HL-60 (cell line): ENCODE data around the gene FAM184B.

Experiments
- DNase-seq, 2 experiments: peaks; one replicate each; pipeline ENCODE4 v3.0.0-alpha.2; 2010 to 2020; ENCODE audit warnings: low read depth in 1 of 2, low spot score in 1 of 2
- H3K27ac ChIP-seq: fragments of 250-450 bp; sonication (Bioruptor Pico); replicated peaks from 2 replicates; pipeline ENCODE4 v1.5.1; 2020; ENCODE audit warnings: mild to moderate bottlenecking, moderate library complexity
- H3K27me3 ChIP-seq: fragments of 250-450 bp; sonication (Bioruptor Pico); 2 replicates; pipeline ENCODE4 v1.5.1; 2021; ENCODE audit warnings: mild to moderate bottlenecking, moderate library complexity; ENCODE audit not compliant: insufficient read depth, poor library complexity, severe bottlenecking
- H3K4me3 ChIP-seq: replicated peaks from 2 replicates; pipeline ENCODE4 v1.5.1; 2011; ENCODE audit warnings: mild to moderate bottlenecking, control low read depth, low read length; ENCODE audit not compliant: insufficient read depth
- GABPA ChIP-seq: IDR thresholded peaks from 2 replicates; pipeline ENCODE4 v1.6.1; 2012; ENCODE audit warnings: low read depth
- POLR2AphosphoS5 ChIP-seq: IDR thresholded peaks from 2 replicates; pipeline ENCODE4 v1.6.1; 2012; ENCODE audit warnings: low read depth
- SPI1 ChIP-seq: IDR thresholded peaks from 2 replicates; pipeline ENCODE4 v1.6.1; 2012; ENCODE audit warnings: low read depth, mild to moderate bottlenecking, borderline replicate concordance
- TF ChIP-seq, protein P1 (sequence below): IDR thresholded peaks from 2 replicates; pipeline ENCODE4 v1.6.1; 2012; ENCODE audit warnings: low read depth; ENCODE audit not compliant: insufficient replicate concordance
- TF ChIP-seq, protein P2 (sequence below): IDR thresholded peaks from one replicate; pipeline ENCODE4 v1.5.1; 2011; ENCODE audit warnings: low read length, control low read depth, inconsistent platforms; ENCODE audit not compliant: insufficient read depth

Gene FAM184B

DNA sequence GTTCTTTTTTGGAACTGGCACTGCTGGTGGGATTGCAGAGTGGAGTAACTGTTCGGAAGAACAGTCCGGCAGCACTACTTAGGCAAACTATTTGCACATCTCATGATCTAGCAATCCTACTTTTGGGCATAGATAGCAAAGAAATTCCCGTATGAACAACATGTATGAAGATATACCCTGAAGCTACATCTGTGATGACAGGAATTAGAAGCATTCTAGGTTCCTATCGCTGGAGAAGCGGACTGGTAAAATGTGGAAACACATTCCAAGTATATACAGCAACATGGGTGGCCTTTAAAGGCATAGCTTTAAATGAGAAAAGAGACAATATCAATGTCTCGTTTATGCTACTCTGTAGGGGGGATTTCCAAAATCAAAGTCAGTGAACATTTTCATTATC, 26.0 kb upstream of the FAM184B start:
- Histone ChIP-seq H3K27ac (no peak overlapping the region), H3K4me3 (no peak overlapping the region), H3K27me3 (no peaks in the 10 kb centered on the region)
- TF ChIP-seq, protein P1, sequence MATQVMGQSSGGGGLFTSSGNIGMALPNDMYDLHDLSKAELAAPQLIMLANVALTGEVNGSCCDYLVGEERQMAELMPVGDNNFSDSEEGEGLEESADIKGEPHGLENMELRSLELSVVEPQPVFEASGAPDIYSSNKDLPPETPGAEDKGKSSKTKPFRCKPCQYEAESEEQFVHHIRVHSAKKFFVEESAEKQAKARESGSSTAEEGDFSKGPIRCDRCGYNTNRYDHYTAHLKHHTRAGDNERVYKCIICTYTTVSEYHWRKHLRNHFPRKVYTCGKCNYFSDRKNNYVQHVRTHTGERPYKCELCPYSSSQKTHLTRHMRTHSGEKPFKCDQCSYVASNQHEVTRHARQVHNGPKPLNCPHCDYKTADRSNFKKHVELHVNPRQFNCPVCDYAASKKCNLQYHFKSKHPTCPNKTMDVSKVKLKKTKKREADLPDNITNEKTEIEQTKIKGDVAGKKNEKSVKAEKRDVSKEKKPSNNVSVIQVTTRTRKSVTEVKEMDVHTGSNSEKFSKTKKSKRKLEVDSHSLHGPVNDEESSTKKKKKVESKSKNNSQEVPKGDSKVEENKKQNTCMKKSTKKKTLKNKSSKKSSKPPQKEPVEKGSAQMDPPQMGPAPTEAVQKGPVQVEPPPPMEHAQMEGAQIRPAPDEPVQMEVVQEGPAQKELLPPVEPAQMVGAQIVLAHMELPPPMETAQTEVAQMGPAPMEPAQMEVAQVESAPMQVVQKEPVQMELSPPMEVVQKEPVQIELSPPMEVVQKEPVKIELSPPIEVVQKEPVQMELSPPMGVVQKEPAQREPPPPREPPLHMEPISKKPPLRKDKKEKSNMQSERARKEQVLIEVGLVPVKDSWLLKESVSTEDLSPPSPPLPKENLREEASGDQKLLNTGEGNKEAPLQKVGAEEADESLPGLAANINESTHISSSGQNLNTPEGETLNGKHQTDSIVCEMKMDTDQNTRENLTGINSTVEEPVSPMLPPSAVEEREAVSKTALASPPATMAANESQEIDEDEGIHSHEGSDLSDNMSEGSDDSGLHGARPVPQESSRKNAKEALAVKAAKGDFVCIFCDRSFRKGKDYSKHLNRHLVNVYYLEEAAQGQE, result no peak
- TF ChIP-seq POLR2AphosphoS5 (no peak), GABPA (no peak), SPI1 (no peak)
- TF ChIP-seq, protein P2, sequence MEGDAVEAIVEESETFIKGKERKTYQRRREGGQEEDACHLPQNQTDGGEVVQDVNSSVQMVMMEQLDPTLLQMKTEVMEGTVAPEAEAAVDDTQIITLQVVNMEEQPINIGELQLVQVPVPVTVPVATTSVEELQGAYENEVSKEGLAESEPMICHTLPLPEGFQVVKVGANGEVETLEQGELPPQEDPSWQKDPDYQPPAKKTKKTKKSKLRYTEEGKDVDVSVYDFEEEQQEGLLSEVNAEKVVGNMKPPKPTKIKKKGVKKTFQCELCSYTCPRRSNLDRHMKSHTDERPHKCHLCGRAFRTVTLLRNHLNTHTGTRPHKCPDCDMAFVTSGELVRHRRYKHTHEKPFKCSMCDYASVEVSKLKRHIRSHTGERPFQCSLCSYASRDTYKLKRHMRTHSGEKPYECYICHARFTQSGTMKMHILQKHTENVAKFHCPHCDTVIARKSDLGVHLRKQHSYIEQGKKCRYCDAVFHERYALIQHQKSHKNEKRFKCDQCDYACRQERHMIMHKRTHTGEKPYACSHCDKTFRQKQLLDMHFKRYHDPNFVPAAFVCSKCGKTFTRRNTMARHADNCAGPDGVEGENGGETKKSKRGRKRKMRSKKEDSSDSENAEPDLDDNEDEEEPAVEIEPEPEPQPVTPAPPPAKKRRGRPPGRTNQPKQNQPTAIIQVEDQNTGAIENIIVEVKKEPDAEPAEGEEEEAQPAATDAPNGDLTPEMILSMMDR, result no peak
- DNase-seq, result no peak

DNA sequence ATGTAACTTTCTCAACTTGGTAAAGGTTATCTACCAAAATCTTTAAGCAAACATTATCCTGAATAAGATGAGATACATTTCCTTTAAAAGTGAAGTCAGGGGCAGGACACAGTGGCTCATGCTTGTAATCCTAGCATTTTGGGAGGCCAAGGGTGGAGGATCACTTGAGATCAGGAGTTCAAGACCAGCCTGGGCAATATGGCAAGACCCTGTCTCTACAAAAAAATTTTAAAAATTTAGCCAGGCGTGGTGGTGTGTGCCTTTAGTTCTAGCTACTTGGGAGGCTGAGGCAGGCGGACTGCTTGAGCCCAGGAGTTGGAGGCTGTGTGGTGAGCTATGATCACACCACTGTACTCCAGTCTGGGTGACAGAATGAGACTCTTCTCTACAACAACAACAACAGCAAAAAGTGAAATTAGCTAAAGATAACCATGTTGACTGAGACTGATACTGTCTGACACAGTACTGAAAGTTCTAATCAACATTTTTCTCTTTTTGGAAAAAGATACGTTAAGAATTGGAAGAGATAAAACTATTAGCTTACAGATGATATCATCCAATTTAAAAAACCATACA, 24.2 kb upstream of the FAM184B start:
- H3K27ac ChIP-seq, result no peak overlapping the region
- no peak overlapping the region for H3K4me3 ChIP-seq
- no peaks in the 10 kb centered on the region for H3K27me3 ChIP-seq
- DNase-seq, result no peak
- TF ChIP-seq, protein P1, result no peak
- TF ChIP-seq GABPA (no peak), SPI1 (no peak), POLR2AphosphoS5 (no peak)
- TF ChIP-seq, protein P2, result no peak

DNA sequence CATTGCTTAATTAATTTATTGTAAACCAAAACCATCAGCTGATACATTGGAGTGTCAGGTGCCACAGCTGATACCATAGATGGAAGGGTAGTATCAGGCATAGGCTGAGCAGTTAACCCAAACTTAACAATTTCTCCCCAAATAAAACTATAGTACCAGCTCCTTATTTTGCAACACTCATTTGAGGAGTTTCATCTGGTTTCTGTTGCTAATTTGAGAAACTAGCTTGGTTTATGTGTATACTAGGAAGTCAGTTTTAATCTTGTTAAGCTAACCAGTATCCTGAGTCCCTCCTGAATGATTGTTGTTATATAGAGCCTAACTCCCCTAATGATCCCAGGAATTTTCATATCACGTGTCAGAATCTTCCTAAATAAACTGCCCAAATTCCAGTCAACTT, 16.4 kb upstream of the FAM184B start:
- TF ChIP-seq, protein P1, result no peak
- TF ChIP-seq SPI1, result no peak
- TF ChIP-seq POLR2AphosphoS5, result no peak
- no peak for TF ChIP-seq GABPA
- TF ChIP-seq, protein P2, result no peak
- H3K27ac ChIP-seq, result no peak overlapping the region
- H3K27me3 ChIP-seq, result no peaks in the 10 kb centered on the region
- DNase-seq, result no peak
- no peak overlapping the region for H3K4me3 ChIP-seq
